Measurements from ENCODE around the gene RAD51B. TPM values are rescaled to one million over a fixed set of nuclear protein-coding genes. Genes with fewer than 3 reads are reported as not detected.

RAD51B gene
- total and polyA plus RNA-seq, 2 of the 13 experiments (the other 11 are each of a cell fraction or from before 2014, with no cell fraction given), result 7.0 to 9.5 TPM

DNA sequence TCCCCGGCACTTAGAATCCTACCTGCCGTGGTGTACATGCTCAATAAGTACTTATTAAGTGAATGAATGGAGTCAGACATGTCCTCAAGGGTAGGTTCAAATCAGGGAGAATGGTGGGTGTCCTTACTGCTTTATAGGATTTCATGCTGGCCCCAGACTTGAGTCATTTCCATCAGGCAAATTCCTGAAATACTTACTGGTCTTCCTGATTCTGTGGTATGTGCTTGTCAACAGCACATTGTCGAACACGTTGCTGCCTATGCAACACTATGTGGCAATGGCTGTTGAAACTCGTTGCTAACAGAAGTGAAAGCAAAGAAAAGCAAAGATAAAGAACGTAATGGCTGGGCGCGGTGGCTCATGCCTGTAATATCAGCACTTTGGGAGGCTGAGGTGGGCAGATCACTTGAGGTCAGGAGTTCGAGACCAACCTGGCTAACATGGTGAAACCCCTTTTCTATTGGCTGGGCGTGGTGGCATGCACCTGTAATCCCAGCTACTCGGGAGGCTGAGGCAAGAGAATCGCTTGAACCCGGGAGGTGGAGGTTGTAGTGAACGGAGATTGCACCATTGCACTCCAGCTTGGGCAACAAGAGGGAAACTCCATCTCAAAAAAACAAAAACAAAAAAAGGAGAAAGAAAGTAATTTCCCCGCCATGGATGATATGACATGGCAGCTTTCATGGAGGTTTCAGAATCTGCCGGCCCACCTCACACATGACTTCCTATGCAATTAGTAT lies 758.4 kb downstream of the RAD51B start (continued):
- TF ChIP-seq DZIP1 (CRISPR knock-in tag; IDR thresholded peaks at IDR 0.05), result no peak
- TF ChIP-seq SALL1 (CRISPR knock-in tag; IDR thresholded peaks at IDR 0.05), result peak; percentile 92
- TF ChIP-seq NR1H2 (CRISPR knock-in tag; IDR thresholded peaks at IDR 0.05; ENCODE audit: borderline replicate concordance, low read depth), result no peak
- no peak for TF ChIP-seq PLSCR1 (CRISPR knock-in tag; IDR thresholded peaks at IDR 0.05; ENCODE audit: borderline replicate concordance)
- TF ChIP-seq ZNF343 (CRISPR knock-in tag; IDR thresholded peaks at IDR 0.05), result no peak
- TF ChIP-seq ZNF709 (CRISPR knock-in tag; IDR thresholded peaks at IDR 0.05), result peak; percentile 56; the same call in 1 of the 2 replicates
- no peak for TF ChIP-seq ZNF451 (CRISPR knock-in tag; IDR thresholded peaks at IDR 0.05)
- TF ChIP-seq ZNF839 (CRISPR knock-in tag; IDR thresholded peaks at IDR 0.05; ENCODE audit: borderline replicate concordance), result no peak
- TF ChIP-seq, protein P1, sequence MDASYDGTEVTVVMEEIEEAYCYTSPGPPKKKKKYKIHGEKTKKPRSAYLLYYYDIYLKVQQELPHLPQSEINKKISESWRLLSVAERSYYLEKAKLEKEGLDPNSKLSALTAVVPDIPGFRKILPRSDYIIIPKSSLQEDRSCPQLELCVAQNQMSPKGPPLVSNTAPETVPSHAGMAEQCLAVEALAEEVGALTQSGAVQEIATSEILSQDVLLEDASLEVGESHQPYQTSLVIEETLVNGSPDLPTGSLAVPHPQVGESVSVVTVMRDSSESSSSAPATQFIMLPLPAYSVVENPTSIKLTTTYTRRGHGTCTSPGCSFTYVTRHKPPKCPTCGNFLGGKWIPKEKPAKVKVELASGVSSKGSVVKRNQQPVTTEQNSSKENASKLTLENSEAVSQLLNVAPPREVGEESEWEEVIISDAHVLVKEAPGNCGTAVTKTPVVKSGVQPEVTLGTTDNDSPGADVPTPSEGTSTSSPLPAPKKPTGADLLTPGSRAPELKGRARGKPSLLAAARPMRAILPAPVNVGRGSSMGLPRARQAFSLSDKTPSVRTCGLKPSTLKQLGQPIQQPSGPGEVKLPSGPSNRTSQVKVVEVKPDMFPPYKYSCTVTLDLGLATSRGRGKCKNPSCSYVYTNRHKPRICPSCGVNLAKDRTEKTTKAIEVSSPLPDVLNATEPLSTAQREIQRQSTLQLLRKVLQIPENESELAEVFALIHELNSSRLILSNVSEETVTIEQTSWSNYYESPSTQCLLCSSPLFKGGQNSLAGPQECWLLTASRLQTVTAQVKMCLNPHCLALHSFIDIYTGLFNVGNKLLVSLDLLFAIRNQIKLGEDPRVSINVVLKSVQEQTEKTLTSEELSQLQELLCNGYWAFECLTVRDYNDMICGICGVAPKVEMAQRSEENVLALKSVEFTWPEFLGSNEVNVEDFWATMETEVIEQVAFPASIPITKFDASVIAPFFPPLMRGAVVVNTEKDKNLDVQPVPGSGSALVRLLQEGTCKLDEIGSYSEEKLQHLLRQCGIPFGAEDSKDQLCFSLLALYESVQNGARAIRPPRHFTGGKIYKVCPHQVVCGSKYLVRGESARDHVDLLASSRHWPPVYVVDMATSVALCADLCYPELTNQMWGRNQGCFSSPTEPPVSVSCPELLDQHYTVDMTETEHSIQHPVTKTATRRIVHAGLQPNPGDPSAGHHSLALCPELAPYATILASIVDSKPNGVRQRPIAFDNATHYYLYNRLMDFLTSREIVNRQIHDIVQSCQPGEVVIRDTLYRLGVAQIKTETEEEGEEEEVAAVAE (CRISPR knock-in tag; IDR thresholded peaks at IDR 0.05; ENCODE audit: borderline replicate concordance), result 0 out of 2 replicates have a peak, but pooled peaks have one; percentile 42
- TF ChIP-seq SMAD1 (CRISPR knock-in tag; IDR thresholded peaks at IDR 0.05; ENCODE audit: borderline replicate concordance, low read depth), result no peak
- TF ChIP-seq HNF4A (CRISPR knock-in tag; IDR thresholded peaks at IDR 0.05), result peak; percentile 36; the same call in 1 of the 2 replicates
- no peak for TF ChIP-seq ZNF768 (CRISPR knock-in tag; IDR thresholded peaks at IDR 0.05)
- no peak for TF ChIP-seq GABPA (IDR thresholded peaks at IDR 0.05; ENCODE audit: low read depth, low read length)
- TF ChIP-seq GABPA (CRISPR knock-in tag; IDR thresholded peaks at IDR 0.05; ENCODE audit: low read depth), result no peak
- 0 out of 2 replicates have a peak, but pooled peaks have one; percentile 54 for TF ChIP-seq SSRP1 (CRISPR knock-in tag; IDR thresholded peaks at IDR 0.05)
- TF ChIP-seq MATR3 (CRISPR knock-in tag; IDR thresholded peaks at IDR 0.05), result no peak
- 0 out of 2 replicates have a peak, but pooled peaks have one; percentile 48 for TF ChIP-seq NR2F6 (IDR thresholded peaks at IDR 0.05)
- TF ChIP-seq NR2F6 (CRISPR knock-in tag; IDR thresholded peaks at IDR 0.05), result peak; percentile 88
- TF ChIP-seq ZNF629 (CRISPR knock-in tag; conservative IDR thresholded peaks at IDR 0.05), result no peak
- TF ChIP-seq, protein P2, sequence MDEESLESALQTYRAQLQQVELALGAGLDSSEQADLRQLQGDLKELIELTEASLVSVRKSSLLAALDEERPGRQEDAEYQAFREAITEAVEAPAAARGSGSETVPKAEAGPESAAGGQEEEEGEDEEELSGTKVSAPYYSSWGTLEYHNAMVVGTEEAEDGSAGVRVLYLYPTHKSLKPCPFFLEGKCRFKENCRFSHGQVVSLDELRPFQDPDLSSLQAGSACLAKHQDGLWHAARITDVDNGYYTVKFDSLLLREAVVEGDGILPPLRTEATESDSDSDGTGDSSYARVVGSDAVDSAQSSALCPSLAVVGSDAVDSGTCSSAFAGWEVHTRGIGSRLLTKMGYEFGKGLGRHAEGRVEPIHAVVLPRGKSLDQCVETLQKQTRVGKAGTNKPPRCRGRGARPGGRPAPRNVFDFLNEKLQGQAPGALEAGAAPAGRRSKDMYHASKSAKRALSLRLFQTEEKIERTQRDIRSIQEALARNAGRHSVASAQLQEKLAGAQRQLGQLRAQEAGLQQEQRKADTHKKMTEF (CRISPR knock-in tag; IDR thresholded peaks at IDR 0.05), result peak; percentile 89
- TF ChIP-seq ZNF747 (CRISPR knock-in tag; IDR thresholded peaks at IDR 0.05; ENCODE audit: borderline replicate concordance), result no peak
- TF ChIP-seq ZNF274 (CRISPR knock-in tag; IDR thresholded peaks at IDR 0.05), result 0 out of 2 replicates have a peak, but pooled peaks have one; percentile 25

Data from HepG2 (cell line).